OCI-LY7 (cell line): ENCODE measurements around the gene MPEG1.

Experiments used
- CTCF ChIP-seq: fragments of 200-600 bp; sonication (generic); conservative IDR thresholded peaks from 2 replicates; pipeline ENCODE4 v1.5.1; 2014; ENCODE audit warnings: mild to moderate bottlenecking, antibody characterized with exemption, low read length, moderate library complexity, mixed read lengths
- EZH2phosphoT487 ChIP-seq: fragments of 200-600 bp; sonication (generic); IDR thresholded peaks from 2 replicates; pipeline ENCODE4 v1.6.1; 2018; ENCODE audit warnings: low read depth, borderline replicate concordance, mild to moderate bottlenecking, mixed run types, antibody characterized with exemption, low read length, moderate library complexity, mixed read lengths

GRCh38 chr11:59212222-59212621 is 505 bp downstream of the MPEG1 start:
- no peak for TF ChIP-seq CTCF
- TF ChIP-seq EZH2phosphoT487, result no peak
